ENCODE measurements around the gene PHF24. TPM values are rescaled to one million over a fixed set of nuclear protein-coding genes. Genes with fewer than 3 reads are reported as not detected.

PHF24 gene
- polyA plus RNA-seq, 1 of the 3 experiments (the other 2 are of a cell fraction) = not detected

GRCh38 chr9:34961574-34962490, 3.7 kb downstream of the PHF24 start:
- H2AFZ ChIP-seq (ENCODE audit: low read depth) = no peak overlapping the region
- H3K4me2 ChIP-seq = no peak overlapping the region
- peaks cover 0 to 3% of the 10 kb centered on the region in 2 experiments; a peak in 1 of 4 replicates for H3K4me1 ChIP-seq (ENCODE audit: control insufficient read depth in 1 of 2, insufficient read depth in 2 of 2, low read depth in 1 of 2, low read length in 1 of 2)
- H3K4me3 ChIP-seq (ENCODE audit: low read depth in 2 of 2, low read length in 1 of 2) = no peak overlapping the region
- ChIA-PET POLR2A (no interaction called here), CTCF (interaction anchor here (0.8 to 5.7 kb wide), 8 partner anchors 10 to 201 kb away, joined by 3 to 25 read pairs (median 6); no protein-coding TSS in a partner anchor)
- peaks cover 63% of the 10 kb centered on the region for H3K27me3 ChIP-seq (ENCODE audit: insufficient read depth)
- H3F3A ChIP-seq (replicated peaks; ENCODE audit: insufficient read depth) = no peaks in the 10 kb centered on the region
- TF ChIP-seq CTCF (IDR thresholded peaks at IDR 0.05) (no peak), SMC3 (IDR thresholded peaks at IDR 0.05; ENCODE audit: low read depth, low read length) (no peak), TAF1 (IDR thresholded peaks at IDR 0.05; ENCODE audit: borderline replicate concordance, low read depth, low read length) (no peak), TCF12 (IDR thresholded peaks at IDR 0.05) (no peak)
- no peak overlapping the region for H3K27ac ChIP-seq (ENCODE audit: low read depth in 2 of 2, low read length in 1 of 2)
- 42% methylated on average over 5 of the region's 5 CpGs for WGBS (ENCODE audit: low lambda C conversion rate)
- H3K9me3 ChIP-seq = no peaks in the 10 kb centered on the region
- no peaks in the 10 kb centered on the region for H3K36me3 ChIP-seq (replicated peaks in 1 of 2; ENCODE audit: control insufficient read depth in 1 of 2, insufficient read depth in 2 of 2, low read length in 1 of 2)
- no peaks in the 10 kb centered on the region for H3K9me2 ChIP-seq
- no peaks in the 10 kb centered on the region for H4K20me1 ChIP-seq (ENCODE audit: insufficient read depth)
- no peaks in the 10 kb centered on the region for H3K79me2 ChIP-seq (ENCODE audit: insufficient read depth)
- DNase-seq = no peak
- H3K9ac ChIP-seq = no peak overlapping the region

- no peak for DNase-seq
- H2AFZ ChIP-seq (ENCODE audit: low read depth) = no peak overlapping the region
- H3K4me1 ChIP-seq (ENCODE audit: control insufficient read depth in 1 of 2, insufficient read depth in 2 of 2, low read depth in 1 of 2, low read length in 1 of 2) = peaks cover 0 to under 1% of the 10 kb centered on the region in 2 experiments; a peak in 1 of 4 replicates
- H3K9me3 ChIP-seq = no peaks in the 10 kb centered on the region
- CTCF ChIA-PET = interaction anchor here (0.8 to 5.7 kb wide), 6 partner anchors 9 to 201 kb away, joined by 3 to 25 read pairs (median 6); no protein-coding TSS in a partner anchor
- H3K27ac ChIP-seq (ENCODE audit: low read depth in 2 of 2, low read length in 1 of 2) = no peak overlapping the region
- H3K27me3 ChIP-seq (ENCODE audit: insufficient read depth) = peaks cover 58% of the 10 kb centered on the region
- no peaks in the 10 kb centered on the region for H3K9me2 ChIP-seq
- TF ChIP-seq ZBTB33 (IDR thresholded peaks at IDR 0.05; ENCODE audit: borderline replicate concordance, low read depth) (no peak), REST (IDR thresholded peaks at IDR 0.05; ENCODE audit: low read depth, low read length) (no peak), IRF3 (IDR thresholded peaks at IDR 0.05; ENCODE audit: low read depth, low read length) (no peak), FOXJ3 (CRISPR knock-in tag; IDR thresholded peaks at IDR 0.05) (no peak), NRF1 (IDR thresholded peaks at IDR 0.05; ENCODE audit: low read depth, low read length) (no peak), RXRA (IDR thresholded peaks at IDR 0.05; ENCODE audit: borderline replicate concordance, low read depth) (no peak)
- POLR2A ChIA-PET = no interaction called here
- no peak overlapping the region for H3K9ac ChIP-seq
- no peak overlapping the region for H3K4me2 ChIP-seq
- H3K79me2 ChIP-seq (ENCODE audit: insufficient read depth) = no peaks in the 10 kb centered on the region
- H3K4me3 ChIP-seq (ENCODE audit: low read depth in 2 of 2, low read length in 1 of 2) = no peak overlapping the region
- no peaks in the 10 kb centered on the region for H3K36me3 ChIP-seq (replicated peaks in 1 of 2; ENCODE audit: control insufficient read depth in 1 of 2, insufficient read depth in 2 of 2, low read length in 1 of 2)
- no peaks in the 10 kb centered on the region for H4K20me1 ChIP-seq (ENCODE audit: insufficient read depth)
- WGBS (ENCODE audit: low lambda C conversion rate) = 65% methylated on average over 3 of the region's 3 CpGs
- H3F3A ChIP-seq (replicated peaks; ENCODE audit: insufficient read depth) = no peaks in the 10 kb centered on the region
These were observed 4.5 kb downstream of the PHF24 start for GRCh38 chr9:34962546-34962945.

All from SK-N-SH (cell line).